HuH-7.5 (cell line): ENCODE data around the gene NEUROG1.

Source experiments
- DNase-seq: peaks from one replicate; pipeline ENCODE4 v3.0.0; 2011; ENCODE audit warnings: low spot score

Gene NEUROG1

GRCh38 chr5:135493406-135494180 is 42.2 kb downstream of the NEUROG1 start:
- DNase-seq = no peak

DNA sequence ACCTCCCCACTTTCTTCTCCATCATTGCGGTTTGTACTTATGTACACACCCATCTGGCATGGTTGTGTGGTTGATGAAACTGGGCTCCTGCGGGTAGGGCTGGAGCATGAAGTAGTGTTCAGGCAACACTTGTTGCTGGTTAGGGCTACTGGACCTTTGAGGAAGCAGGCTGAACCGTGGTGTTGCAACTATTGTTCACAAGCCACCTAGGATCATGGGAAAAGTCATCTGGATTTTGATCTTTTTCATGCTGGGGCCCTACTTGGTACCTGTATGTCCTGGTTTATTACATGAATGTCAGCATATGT is 43.5 kb downstream of the NEUROG1 start:
- no peak for DNase-seq

GRCh38 chr5:135491552-135492318 is 44.0 kb downstream of the NEUROG1 start:
- no peak for DNase-seq

DNA sequence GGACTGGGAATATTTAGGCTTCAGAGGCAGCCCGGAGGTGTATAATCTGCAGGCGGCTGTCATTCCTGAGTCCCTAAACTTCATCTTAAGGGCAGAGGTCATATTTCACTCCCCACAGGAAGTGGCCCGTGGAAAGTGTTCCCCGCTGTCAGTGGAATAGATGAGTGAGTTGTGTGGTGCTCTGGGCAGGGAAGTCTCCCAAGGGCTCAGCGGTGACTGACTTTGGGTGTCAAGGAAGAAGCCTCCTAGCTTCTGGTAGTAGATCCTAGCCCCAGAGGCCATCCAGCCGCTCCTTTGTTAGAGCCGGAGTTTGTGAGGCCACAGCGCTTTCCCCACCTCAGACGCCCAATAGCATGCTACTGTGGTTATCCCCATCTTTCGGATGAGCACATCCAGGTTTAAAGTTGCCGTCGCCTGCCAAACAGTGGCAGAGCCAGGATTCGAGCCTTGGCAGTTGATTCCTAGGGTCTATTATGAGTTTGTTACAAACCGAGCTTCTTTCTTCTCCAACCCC is 44.7 kb downstream of the NEUROG1 start:
- no peak for DNase-seq

GRCh38 chr5:135490245-135491037 is 45.3 kb downstream of the NEUROG1 start:
- no peak for DNase-seq

GRCh38 chr5:135489466-135490244 is 46.1 kb downstream of the NEUROG1 start:
- DNase-seq = no peak

GRCh38 chr5:135488727-135489465 is 46.9 kb downstream of the NEUROG1 start:
- DNase-seq = no peak

DNA sequence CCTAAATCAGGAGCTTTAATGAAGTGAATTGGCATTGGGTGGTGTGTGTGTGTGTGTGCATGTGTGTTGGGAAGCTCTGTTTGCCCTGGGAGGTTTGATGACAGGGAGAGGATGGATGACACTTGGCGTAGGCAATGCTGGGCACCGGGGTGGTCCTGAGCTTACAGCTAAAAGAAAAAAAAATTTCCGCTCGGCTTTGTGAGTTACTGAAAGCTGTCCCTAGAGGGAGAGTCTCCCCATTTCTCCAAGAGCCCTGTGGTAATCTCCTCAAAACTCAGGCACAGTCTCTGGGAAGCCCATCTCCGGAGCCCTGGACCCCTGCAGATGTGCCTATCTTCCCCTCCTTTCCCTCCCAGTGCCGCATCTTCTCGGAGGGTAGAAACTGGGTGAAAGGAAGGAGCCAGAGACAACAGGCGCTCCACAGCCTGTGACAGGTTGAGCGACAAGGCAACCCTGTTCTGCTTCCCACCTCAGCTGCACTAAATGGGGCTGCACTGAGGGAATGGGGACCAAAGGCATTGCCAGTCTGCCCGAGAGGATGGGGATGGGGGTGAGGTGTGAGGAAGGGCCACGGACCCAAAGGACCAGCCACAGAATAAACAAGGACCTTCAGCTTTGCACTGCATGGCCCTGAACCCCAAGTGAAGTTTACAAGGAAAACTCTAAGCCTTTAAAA is 47.8 kb downstream of the NEUROG1 start:
- DNase-seq = no peak

- DNase-seq = no peak
Observed at GRCh38 chr5:135487037-135487395, 48.7 kb downstream of the NEUROG1 start.

- no peak for DNase-seq
Observed at GRCh38 chr5:135486131-135487036, 49.4 kb downstream of the NEUROG1 start.

DNA sequence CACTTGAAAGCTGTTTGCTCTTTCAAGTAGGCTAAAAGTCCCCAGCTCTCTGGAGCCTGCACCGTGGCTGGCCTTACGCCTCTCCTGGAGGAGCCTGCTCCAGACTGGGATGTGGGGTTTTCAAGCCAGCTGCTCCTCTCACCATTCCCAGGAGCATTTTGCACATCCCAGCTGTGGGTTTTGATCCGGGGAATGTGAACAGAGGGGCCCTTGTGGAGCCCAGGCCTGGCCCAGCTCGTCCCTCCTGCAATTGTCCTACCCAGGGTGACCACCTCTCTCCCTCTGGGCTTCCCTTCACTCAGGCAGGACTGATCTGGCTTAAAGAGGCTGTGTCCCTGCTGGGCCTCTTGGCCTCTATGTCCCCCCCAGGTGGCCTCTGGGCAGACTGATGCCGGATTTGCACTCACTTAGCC is 51.1 kb downstream of the NEUROG1 start:
- DNase-seq = no peak
